Measurements from ENCODE around the gene PLSCR3. TPM values are rescaled to one million over a fixed set of nuclear protein-coding genes. Genes with fewer than 3 reads are reported as not detected.

PLSCR3 gene
- total RNA-seq, 1 donor from 2014 or later, result 37.1 TPM

DNA sequence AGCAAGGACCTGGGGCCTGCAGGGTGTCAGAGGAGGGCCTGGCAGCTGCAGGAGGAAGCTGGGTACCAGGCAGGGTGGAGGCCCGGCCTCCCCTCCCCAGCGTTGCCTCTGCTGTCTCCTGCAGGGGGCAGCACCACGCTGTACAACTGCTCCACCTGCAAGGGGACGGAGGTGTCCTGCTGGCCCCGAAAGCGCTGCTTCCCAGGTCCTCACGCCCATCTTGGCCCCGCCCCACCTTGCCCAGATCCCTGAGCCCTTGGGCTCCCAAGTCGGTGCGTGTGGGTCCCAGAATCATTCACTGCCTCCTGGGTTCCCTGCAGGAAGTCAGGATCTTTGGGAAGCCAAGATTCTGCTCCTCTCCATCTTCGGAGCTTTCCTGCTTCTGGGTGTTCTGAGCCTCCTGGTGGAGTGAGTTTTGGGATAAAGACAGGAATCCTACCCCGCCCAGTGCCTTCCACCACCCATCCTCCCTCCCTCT, 38.2 kb downstream of the PLSCR3 start:
- intact Hi-C loops (cut with DNase I), result loop anchor here (10.0 kb wide), 1 partner anchor 209 kb away; the partner anchor contains the start of gene SENP3
- DNase-seq (ENCODE audit: low spot score), result peak; percentile 90
- peak; percentile 44 for ATAC-seq

DNA sequence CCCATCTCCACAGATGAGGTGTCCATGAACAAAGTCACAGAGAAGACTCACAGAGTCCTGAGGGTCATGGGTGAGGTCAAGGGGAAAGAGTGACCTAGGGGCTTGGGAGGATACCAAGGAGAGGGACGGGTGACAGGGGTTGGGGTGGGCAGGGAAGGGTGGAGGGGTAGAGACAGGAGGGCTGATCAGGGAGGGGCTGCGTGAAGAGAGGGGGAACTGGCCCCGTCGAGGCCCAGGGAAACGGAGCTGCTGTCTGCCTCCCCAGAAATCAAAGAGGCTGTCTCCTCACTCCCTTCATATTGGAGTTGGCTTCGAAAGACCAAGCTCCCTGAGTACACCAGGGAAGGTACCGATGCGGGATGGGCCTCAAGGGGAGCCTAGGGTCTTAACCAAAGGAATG, 38.8 kb downstream of the PLSCR3 start:
- intact Hi-C loops (cut with DNase I), result loop anchor here (10.0 kb wide), 1 partner anchor 209 kb away; the partner anchor contains the start of gene SENP3
- ATAC-seq (no peak), DNase-seq (ENCODE audit: low spot score) (no peak)

DNA sequence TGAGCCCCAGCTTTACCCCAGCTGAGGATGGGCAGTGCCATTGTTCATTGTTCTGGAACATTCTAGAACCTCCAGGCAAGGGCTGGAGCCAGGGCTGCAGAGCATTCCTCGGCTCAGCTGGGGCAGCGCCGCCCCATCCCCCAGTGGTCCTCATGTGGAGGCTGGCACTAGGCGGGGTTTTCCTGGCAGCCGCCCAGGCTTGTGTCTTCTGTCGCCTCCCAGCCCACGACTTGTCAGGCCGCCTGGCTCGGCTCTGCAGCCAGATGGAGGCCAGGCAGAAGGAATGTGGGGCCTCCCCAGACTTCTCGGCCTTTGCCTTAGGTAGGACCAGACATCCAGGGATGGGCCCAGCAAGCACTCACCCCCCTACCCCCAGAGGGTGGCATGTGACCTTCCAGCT, 39.3 kb downstream of the PLSCR3 start, which contains the start of gene TMEM95:
Gene TMEM95 (plus strand): TSS at position 104 of the 400 bp plus-strand sequence. CDS start 49 bp downstream, at position 153.
- intact Hi-C loops (cut with DNase I), result loop anchor here (10.0 kb wide), 1 partner anchor 210 kb away; the partner anchor contains the start of gene SENP3
- ATAC-seq (no peak), DNase-seq (ENCODE audit: low spot score) (peak; percentile 87)

DNA sequence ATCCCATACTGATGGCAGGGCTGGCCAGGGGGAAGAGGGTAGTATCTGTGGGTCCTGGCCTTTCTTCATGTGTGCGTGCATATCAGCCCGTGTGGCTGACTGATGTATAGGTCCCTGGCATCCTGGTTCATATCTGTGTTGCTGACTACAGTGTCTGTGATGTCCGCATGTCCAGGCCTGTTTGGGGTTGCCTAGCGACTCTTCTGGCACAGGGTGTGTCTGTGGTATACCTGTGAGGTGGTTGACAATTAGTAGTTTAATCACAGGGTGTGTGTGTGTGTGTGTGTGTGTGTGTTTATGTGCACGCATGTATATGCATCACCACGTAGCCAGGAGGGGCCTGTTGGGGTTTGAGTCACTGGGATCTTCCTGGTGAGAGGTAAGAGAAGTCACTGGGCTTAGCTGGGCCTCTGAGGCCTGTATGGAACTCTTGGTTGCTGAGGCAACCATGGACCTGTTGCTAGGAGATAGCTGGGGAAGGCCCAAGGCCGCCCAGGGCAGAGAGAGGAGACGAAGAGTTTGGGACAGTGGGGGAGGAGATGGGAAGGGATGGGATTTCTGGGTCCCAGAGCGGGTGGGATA, 40.0 kb downstream of the PLSCR3 start:
- no peak for DNase-seq (ENCODE audit: low spot score)
- intact Hi-C loops (cut with DNase I), result loop anchor here (10.0 kb wide), 1 partner anchor 210 kb away; the partner anchor contains the start of gene SENP3
- ATAC-seq, result no peak

DNA sequence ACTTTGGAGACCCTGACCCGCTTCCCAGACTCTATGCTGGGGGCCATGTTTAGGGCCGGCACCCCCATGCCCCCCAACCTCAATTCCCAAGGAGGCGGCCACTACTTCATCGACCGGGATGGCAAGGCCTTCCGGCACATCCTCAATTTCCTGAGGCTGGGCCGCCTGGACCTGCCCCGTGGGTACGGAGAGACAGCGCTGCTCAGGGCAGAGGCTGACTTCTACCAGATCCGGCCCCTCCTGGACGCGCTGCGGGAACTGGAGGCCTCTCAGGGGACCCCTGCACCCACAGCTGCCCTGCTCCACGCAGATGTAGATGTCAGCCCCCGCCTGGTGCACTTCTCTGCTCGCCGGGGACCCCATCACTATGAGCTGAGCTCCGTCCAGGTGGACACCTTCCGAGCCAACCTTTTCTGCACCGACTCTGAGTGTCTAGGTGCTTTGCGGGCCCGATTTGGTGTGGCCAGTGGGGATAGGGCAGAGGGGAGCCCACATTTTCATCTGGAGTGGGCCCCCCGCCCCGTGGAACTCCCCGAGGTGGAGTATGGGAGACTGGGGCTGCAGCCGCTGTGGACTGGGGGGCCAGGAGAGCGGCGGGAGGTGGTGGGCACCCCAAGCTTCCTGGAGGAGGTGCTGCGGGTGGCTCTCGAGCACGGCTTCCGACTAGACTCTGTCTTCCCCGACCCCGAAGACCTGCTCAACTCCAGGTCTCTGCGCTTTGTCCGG, 41.3 kb downstream of the PLSCR3 start:
- intact Hi-C loops (cut with DNase I), result loop anchor here (10.0 kb wide), 1 partner anchor 212 kb away; the partner anchor contains the start of gene SENP3
- DNase-seq (ENCODE audit: low spot score) (peak; percentile 70), ATAC-seq (no peak)

DNA sequence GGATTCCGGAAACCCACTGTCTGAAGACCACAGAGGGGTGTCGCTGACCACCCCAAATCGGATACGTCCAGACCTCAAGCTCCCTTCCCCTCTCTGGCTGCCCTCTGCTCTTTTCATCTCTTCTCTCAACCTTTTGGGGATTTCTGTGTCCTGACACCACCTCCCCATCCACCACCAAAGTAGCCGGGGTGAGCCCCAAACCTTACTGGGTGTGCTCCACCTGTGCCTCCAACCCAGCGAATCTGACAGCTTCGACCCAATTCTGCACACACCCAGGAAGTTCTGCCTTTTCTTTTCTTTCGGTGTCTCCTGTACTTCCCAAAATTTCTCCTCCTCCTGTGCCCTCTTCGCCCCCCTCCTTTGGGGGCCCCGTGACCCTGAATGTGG, 41.8 kb downstream of the PLSCR3 start:
- DNase-seq (ENCODE audit: low spot score) (no peak), ATAC-seq (no peak)
- intact Hi-C loops (cut with DNase I), result loop anchor here (10.0 kb wide), 1 partner anchor 212 kb away; the partner anchor contains the start of gene SENP3

DNA sequence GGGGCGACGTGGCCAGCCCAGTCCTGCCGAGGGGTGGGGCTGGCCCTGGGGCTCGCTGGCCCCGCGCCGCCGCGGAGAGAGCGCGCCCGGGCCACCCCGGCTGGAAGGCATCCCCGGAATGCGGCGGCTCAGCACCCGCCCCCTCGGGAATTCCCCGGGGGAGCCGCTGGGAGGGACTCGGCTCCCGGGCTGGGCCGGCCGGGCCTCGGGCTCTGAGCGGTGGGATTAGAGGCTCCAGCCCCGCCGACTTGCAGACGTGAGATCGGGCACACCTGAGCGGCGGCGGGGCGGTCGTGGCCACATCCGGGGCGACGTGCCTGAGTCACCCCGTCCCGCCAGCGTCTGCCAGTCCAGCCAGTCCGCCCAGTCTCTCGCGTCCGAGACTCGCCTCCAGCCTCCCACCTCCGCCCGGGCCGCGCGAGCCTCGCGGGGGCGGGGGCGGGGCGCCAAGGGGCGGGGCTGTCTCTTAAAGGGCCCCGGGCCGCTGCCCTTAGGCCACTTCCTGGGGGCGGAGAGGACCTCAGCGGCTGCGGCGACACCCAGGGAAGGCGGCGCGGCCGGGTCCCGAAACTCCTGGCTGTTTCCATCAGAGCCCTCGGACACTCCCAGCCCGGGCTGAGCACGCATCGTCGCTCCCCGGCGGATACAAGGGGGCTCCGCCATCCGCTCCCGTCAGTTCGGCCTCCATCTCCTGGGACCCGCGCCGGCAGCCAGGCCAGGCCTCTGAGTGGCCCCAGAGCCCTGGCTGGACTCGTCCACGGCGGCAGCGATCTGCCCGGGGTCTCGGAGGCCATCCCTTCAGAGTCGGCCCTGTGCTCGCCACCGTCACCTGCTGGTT, 42.4 kb downstream of the PLSCR3 start, which contains the start of gene KCTD11:
Gene KCTD11 (plus strand): TSS at position 498 of the 838 bp plus-strand sequence.
- DNase-seq (ENCODE audit: low spot score) (peak; percentile 95), ATAC-seq (peak; percentile 66)
- intact Hi-C loops (cut with DNase I), result loop anchor here (10.0 kb wide), 1 partner anchor 213 kb away; the partner anchor contains the start of gene SENP3

DNA sequence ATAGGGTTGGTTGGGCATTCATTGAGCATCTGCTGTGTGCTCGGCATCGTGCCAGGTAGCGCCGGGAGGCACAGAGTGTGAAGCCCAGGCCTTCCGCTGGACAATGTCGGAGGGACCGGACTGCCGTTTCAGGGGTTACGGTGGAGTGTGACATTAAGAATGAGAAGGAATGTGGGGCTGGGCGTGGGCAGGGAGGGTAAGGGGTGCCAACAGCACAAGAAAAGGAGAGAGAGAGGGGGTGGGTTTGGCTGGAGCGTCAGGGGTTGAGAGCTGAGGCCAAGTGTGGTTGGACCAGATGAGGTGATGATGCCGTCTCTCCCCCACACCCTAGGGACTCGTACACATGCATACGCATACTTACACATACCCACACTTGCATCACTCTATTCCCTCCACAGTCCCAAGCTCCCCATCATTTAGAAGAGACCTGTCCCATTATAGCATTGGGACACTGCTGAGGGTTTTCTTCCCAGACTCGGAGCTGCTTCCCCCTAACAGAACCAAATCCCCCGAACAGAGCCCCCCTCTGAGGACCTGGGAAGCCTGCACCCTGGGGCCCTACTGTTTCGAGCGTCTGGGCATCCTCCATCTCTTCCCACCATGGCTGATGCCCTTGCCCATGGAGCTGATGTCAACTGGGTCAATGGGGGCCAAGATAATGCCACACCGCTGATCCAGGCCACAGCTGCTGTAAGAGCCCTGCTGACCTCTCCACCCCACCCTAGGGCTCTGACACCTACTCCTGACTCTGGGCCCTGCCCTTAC, 45.7 kb downstream of the PLSCR3 start:
- DNase-seq (ENCODE audit: low spot score), result no peak

DNA sequence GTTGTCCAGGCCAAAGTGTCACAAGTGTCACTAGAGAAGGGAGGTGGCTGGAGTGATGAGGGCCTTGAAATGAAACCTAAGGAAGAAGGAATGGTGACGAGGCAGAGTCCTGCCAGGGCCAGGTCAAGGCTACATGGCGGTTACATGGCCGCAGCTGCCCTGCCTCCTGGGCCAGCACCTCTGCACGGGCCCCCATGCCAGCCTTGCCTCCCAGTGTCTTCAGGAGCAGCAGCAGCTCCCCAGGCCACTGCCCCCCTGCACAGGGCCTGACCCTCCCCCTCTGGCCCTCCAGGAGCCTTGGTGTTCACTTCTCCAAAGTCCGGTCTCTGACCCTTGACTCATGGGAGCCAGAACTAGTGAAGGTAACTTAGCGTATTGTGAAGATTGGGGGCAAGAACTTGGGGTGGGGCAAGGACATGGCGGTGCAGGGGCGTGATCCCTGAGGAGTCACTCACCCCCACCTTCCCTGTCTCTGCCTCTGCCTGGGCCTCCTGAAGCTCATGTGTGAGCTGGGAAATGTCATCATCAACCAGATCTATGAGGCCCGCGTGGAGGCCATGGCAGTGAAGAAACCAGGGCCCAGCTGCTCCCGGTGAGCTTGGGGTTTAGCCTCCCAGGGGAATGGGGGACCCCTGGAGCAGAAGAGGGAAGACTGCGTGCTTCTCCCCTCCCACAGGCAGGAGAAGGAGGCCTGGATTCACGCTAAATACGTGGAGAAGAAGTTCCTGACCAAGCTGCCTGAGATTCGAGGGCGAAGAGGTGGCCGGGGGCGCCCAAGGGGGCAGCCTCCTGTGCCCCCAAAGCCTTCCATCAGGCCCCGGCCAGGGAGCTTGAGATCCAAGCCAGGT, 46.5 kb downstream of the PLSCR3 start:
- DNase-seq (ENCODE audit: low spot score), result no peak
- intact Hi-C loops (cut with DNase I), result no loop called here
- ATAC-seq, result no peak

More for the DNA sequence above, 45.7 kb downstream of the PLSCR3 start:
- intact Hi-C loops (cut with DNase I), result no loop called here
- ATAC-seq, result no peak

DNA sequence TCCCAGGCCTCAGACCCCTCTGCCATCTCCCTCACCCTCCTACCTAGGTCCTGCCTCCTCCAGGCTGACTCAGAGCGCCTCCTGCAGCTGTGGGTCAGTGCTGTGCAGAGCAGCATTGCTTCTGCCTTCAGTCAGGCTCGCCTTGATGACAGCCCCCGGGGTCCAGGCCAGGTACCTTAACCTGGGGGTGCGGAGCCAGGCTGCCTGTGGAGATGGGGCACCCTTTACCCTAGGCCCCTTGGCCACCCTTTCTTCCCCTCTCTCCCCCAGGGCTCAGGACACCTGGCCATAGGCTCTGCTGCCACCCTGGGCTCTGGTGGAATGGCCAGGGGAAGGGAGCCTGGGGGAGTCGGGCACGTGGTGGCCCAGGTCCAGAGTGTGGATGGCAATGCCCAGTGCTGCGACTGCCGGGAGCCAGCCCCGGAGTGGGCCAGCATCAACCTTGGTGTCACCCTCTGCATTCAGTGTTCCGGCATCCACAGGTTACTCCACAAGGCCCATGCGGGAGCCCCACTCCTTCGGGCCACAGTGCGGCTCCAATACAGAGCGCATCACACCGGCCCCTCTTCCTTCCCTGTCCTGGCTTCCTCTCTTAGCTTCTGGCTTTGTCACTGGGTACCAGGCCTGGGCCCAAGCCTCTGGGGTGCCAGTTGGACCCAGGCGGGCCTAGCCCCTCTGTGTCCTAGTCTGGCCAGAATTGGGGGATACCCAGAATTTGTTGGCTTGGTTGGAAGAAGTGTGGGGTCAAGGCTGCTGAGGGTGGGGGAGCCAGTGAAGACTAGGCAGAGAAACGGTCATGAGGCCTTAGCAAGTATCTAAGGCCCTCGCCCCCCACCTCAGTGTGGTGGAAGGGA, 47.3 kb downstream of the PLSCR3 start:
- no peak for DNase-seq (ENCODE audit: low spot score)
- ATAC-seq, result no peak
- intact Hi-C loops (cut with DNase I), result no loop called here

DNA sequence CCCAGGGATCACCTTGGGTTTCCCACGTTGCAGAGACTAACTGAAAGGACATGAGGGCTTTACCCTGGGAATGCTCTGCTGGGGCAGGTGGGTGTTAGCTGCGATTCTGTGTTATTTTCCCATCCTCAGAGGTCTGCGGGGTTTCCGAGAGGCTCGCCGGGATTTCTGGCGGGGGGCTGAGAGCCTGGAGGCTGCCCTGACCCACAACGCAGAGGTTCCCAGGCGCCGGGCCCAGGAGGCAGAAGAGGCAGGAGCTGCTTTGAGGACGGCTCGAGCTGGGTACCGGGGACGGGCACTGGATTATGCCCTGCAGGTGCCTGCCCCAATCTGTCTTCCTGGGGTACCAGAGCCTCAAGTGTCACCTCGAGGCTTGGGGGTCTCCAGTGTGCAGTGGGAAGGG, 51.1 kb downstream of the PLSCR3 start:
- ATAC-seq, result no peak
- DNase-seq (ENCODE audit: low spot score), result no peak
- intact Hi-C loops (cut with DNase I), result no loop called here

DNA sequence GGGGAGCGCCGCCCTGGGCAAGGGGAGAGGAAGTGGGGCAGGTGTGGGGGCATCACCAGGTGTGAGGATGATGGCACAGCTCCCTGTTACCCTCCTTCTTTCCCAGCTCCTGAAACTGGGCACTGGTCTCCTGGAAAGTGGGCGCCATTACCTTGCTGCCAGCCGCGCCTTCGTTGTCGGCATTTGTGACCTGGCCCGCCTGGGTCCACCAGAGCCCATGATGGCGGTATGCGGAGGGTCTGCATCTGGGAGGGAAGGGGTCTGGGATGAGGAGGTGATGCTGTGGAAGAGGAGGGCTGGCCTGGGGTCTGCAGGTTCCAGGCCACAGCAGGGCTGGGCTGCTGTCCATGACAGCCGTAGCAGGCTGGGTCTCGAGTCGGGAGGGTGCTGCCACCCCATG, 52.5 kb downstream of the PLSCR3 start:
- DNase-seq (ENCODE audit: low spot score) (no peak), ATAC-seq (no peak)
- intact Hi-C loops (cut with DNase I), result no loop called here

DNA sequence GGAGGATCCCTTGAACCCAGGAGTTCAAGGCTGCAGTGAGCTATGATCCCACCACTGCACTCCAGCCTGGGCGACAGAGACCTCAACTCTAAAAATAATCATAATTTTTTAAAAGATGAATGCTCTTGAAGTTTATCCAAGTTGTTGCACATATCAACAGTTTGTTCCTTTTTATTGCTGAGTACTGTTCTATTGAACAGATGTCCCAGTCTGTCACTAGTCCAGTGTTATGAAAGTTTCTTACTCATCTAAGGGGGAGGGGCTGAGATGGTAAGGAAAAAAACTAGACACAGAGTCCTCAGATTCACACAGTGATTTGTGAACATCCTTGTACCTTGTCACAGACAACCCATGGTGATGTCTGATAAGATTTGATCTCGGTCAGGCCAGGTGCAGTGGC, 54.1 kb downstream of the PLSCR3 start:
- DNase-seq (ENCODE audit: low spot score), result no peak
- intact Hi-C loops (cut with DNase I), result no loop called here
- ATAC-seq, result no peak

All from sciatic nerve (tissue), 2 donors.